ENCODE data around the gene KCNT1. TPM values are rescaled to one million over a fixed set of nuclear protein-coding genes. Genes with fewer than 3 reads are reported as not detected.

The KCNT1 gene
- total and polyA plus RNA-seq, 2 donors (not counting 3 experiments of a cell fraction or from before 2014, with no cell fraction given): not detected

GRCh38 chr9:135693771-135694170 is 8.2 kb upstream of the KCNT1 start:
- dilution Hi-C loops (cut with MboI; ENCODE audit: extremely low pct_ligation_motif_present, low sequenced_read_pairs) (no loop called here), intact Hi-C loops (cut with micrococcal nuclease) (no loop called here)
- H2AFZ ChIP-seq (ENCODE audit: low read depth, low read length): no peak overlapping the region
- no peak for FAIRE-seq
- H3K4me3 ChIP-seq (replicated peaks in 1 of 3; ENCODE audit: insufficient read depth in 1 of 3, low read depth in 1 of 3, low read length in 3 of 3): no peak overlapping the region
- no peaks in the 10 kb centered on the region for H3K27me3 ChIP-seq (ENCODE audit: control insufficient read depth in 2 of 2, insufficient read depth in 2 of 2, low read length in 2 of 2)
- no peak overlapping the region for H3K27ac ChIP-seq (ENCODE audit: insufficient read depth, low read depth, low read length)
- no peaks in the 10 kb centered on the region for H3K9me3 ChIP-seq (replicated peaks; ENCODE audit: control insufficient read depth, insufficient read depth, low read length)
- H4K20me1 ChIP-seq (replicated peaks; ENCODE audit: control insufficient read depth, extremely low read depth, insufficient read depth, low read length): no peaks in the 10 kb centered on the region
- no peaks in the 10 kb centered on the region for H3K79me2 ChIP-seq (ENCODE audit: control insufficient read depth, insufficient read depth, low read length)
- no peak for DNase-seq (ENCODE audit: low read depth, low spot score)
- no TSS peak for BruUV-seq (replicated peaks)
- no peak overlapping the region for H3K4me2 ChIP-seq (ENCODE audit: insufficient read depth, low read length)
- H3K4me1 ChIP-seq (ENCODE audit: control insufficient read depth, extremely low read depth, insufficient read depth, low read length): no peaks in the 10 kb centered on the region
- ChIA-PET POLR2A (no interaction called here), CTCF (interaction anchor here (0.6 to 1.0 kb wide), 2 partner anchors 90 to 1698 kb away, joined by 3 to 4 read pairs; no protein-coding TSS in a partner anchor)
- TF ChIP-seq EZH2 (IDR thresholded peaks at IDR 0.05; ENCODE audit: borderline replicate concordance, low read depth, low read length, severe bottlenecking) (no peak), POLR2AphosphoS5 (IDR thresholded peaks at IDR 0.05; ENCODE audit: insufficient read depth, low read depth, low read length) (no peak), JUN (IDR thresholded peaks at IDR 0.05; ENCODE audit: borderline replicate concordance, insufficient read depth, insufficient read length, low read depth) (no peak), GATA2 (IDR thresholded peaks at IDR 0.05; ENCODE audit: insufficient read depth, insufficient read length, low read depth, low read length) (no peak), MYC (IDR thresholded peaks at IDR 0.05; ENCODE audit: low read depth, low read length) (no peak), POLR2A (IDR thresholded peaks at IDR 0.05; ENCODE audit: low read depth, low read length) (no peak)
- no peaks in the 10 kb centered on the region for H3K36me3 ChIP-seq (ENCODE audit: control insufficient read depth in 2 of 2, extremely low read depth in 1 of 2, insufficient read depth in 2 of 2, low read length in 2 of 2)
- H3K9ac ChIP-seq (replicated peaks; ENCODE audit: extremely low read depth, insufficient read depth, low read length): no peak overlapping the region
- no peaks in the 10 kb centered on the region for H3K9me1 ChIP-seq (replicated peaks; ENCODE audit: control insufficient read depth, extremely low read depth, insufficient read depth, low read length)

GRCh38 chr9:135694414-135694813 is 7.6 kb upstream of the KCNT1 start:
- H3K27ac ChIP-seq (ENCODE audit: insufficient read depth, low read depth, low read length): no peak overlapping the region
- no TSS peak for BruUV-seq (replicated peaks)
- DNase-seq (ENCODE audit: low read depth, low spot score) (no peak), FAIRE-seq (no peak)
- H3K36me3 ChIP-seq (ENCODE audit: control insufficient read depth in 2 of 2, extremely low read depth in 1 of 2, insufficient read depth in 2 of 2, low read length in 2 of 2): no peaks in the 10 kb centered on the region
- ChIA-PET CTCF (interaction anchor here (1.0 to 1.6 kb wide), 2 partner anchors 9 to 91 kb away, joined by 4 to 5 read pairs; no protein-coding TSS in a partner anchor), POLR2A (no interaction called here)
- TF ChIP-seq JUN (IDR thresholded peaks at IDR 0.05; ENCODE audit: borderline replicate concordance, insufficient read depth, insufficient read length, low read depth) (no peak), POLR2AphosphoS5 (IDR thresholded peaks at IDR 0.05; ENCODE audit: insufficient read depth, low read depth, low read length) (no peak), GATA2 (IDR thresholded peaks at IDR 0.05; ENCODE audit: insufficient read depth, insufficient read length, low read depth, low read length) (no peak), FOS (IDR thresholded peaks at IDR 0.05; ENCODE audit: borderline replicate concordance, insufficient read depth, low read length) (no peak), MYC (IDR thresholded peaks at IDR 0.05; ENCODE audit: low read depth, low read length) (no peak), CTCF (IDR thresholded peaks at IDR 0.05; ENCODE audit: extremely low read depth in 1 of 2, insufficient read depth in 1 of 2, low read depth in 1 of 2, low read length in 2 of 2) (no peak), MAX (IDR thresholded peaks at IDR 0.05; ENCODE audit: insufficient read depth, insufficient read length) (no peak), POLR2A (IDR thresholded peaks at IDR 0.05; ENCODE audit: low read depth, low read length) (no peak), EZH2 (IDR thresholded peaks at IDR 0.05; ENCODE audit: borderline replicate concordance, low read depth, low read length, severe bottlenecking) (no peak)
- H3K4me2 ChIP-seq (ENCODE audit: insufficient read depth, low read length): no peak overlapping the region
- intact Hi-C loops (cut with micrococcal nuclease): no loop called here
- no peaks in the 10 kb centered on the region for H3K79me2 ChIP-seq (ENCODE audit: control insufficient read depth, insufficient read depth, low read length)
- no peak overlapping the region for H3K9ac ChIP-seq (replicated peaks; ENCODE audit: extremely low read depth, insufficient read depth, low read length)
- no peaks in the 10 kb centered on the region for H3K9me3 ChIP-seq (replicated peaks; ENCODE audit: control insufficient read depth, insufficient read depth, low read length)
- no peaks in the 10 kb centered on the region for H4K20me1 ChIP-seq (replicated peaks; ENCODE audit: control insufficient read depth, extremely low read depth, insufficient read depth, low read length)
- no peak overlapping the region for H3K4me3 ChIP-seq (replicated peaks in 1 of 3; ENCODE audit: insufficient read depth in 1 of 3, low read depth in 1 of 3, low read length in 3 of 3)
- no peaks in the 10 kb centered on the region for H3K9me1 ChIP-seq (replicated peaks; ENCODE audit: control insufficient read depth, extremely low read depth, insufficient read depth, low read length)
- dilution Hi-C loops (cut with MboI; ENCODE audit: extremely low pct_ligation_motif_present, low sequenced_read_pairs): no loop called here
- H3K4me1 ChIP-seq (ENCODE audit: control insufficient read depth, extremely low read depth, insufficient read depth, low read length): no peaks in the 10 kb centered on the region
- no peak overlapping the region for H2AFZ ChIP-seq (ENCODE audit: low read depth, low read length)
- H3K27me3 ChIP-seq (ENCODE audit: control insufficient read depth in 2 of 2, insufficient read depth in 2 of 2, low read length in 2 of 2): no peaks in the 10 kb centered on the region
